GM15510 (cell line): Measurements from ENCODE around the gene MCU.

Source experiments
- POLR2A ChIP-seq: IDR thresholded peaks from 3 replicates; pipeline ENCODE4 v1.6.1; 2011; ENCODE audit warnings: borderline replicate concordance; ENCODE audit not compliant: insufficient read length; ENCODE audit errors: extremely low read depth

MCU gene

GRCh38 chr10:72736176-72736827 lies 44.4 kb downstream of the MCU start:
- TF ChIP-seq POLR2A, result no peak

- no peak for TF ChIP-seq POLR2A
These were observed 44.9 kb downstream of the MCU start for GRCh38 chr10:72736828-72737220.

GRCh38 chr10:72738486-72738885 lies 46.5 kb downstream of the MCU start:
- no peak for TF ChIP-seq POLR2A

GRCh38 chr10:72740528-72740927 lies 48.6 kb downstream of the MCU start:
- no peak for TF ChIP-seq POLR2A

GRCh38 chr10:72742092-72742491 lies 50.1 kb downstream of the MCU start:
- no peak for TF ChIP-seq POLR2A

- no peak for TF ChIP-seq POLR2A
These were observed 50.9 kb downstream of the MCU start for GRCh38 chr10:72742797-72743196.

- no peak for TF ChIP-seq POLR2A
These were observed 52.6 kb downstream of the MCU start for GRCh38 chr10:72744566-72744965.

GRCh38 chr10:72746426-72747363 lies 54.8 kb downstream of the MCU start:
- TF ChIP-seq POLR2A, result no peak

GRCh38 chr10:72747521-72747920 lies 55.6 kb downstream of the MCU start:
- TF ChIP-seq POLR2A, result no peak

GRCh38 chr10:72753760-72754231 lies 61.9 kb downstream of the MCU start:
- no peak for TF ChIP-seq POLR2A

- TF ChIP-seq POLR2A, result no peak
These were observed 62.5 kb downstream of the MCU start for GRCh38 chr10:72754275-72755032.

- no peak for TF ChIP-seq POLR2A
These were observed 64.9 kb downstream of the MCU start for GRCh38 chr10:72756674-72757385.

- TF ChIP-seq POLR2A, result no peak
These were observed 65.8 kb downstream of the MCU start for GRCh38 chr10:72757732-72758131.

GRCh38 chr10:72759584-72759983 lies 67.6 kb downstream of the MCU start:
- no peak for TF ChIP-seq POLR2A
